SK-N-SH treated with all-trans-retinoic acid at 6 μM for 48 hours (cell line): ENCODE results near the gene TRPM2.
"Not testable (repeated sequence)": the region's sequence is repeated elsewhere in the genome, so short reads cannot be mapped to it uniquely, and the experiment has no call there.

Experiments used
- ATAC-seq: fragments of 200-7000 bp; cut with Tn5 transposase; 3 replicates; pipeline ENCODE4 v1.9.1; 2020; ENCODE audit warnings: mild to moderate bottlenecking, moderate library complexity
- ARNTL ChIP-seq: fragments of 450-650 bp; formaldehyde crosslinking; IDR thresholded peaks from 2 replicates; pipeline ENCODE4 v1.5.0; 2020; ENCODE audit warnings: low read depth, mild to moderate bottlenecking, moderate library complexity, borderline replicate concordance
- BACH2 ChIP-seq: fragments of 250-450 bp; sonication (Bioruptor Pico); IDR thresholded peaks from 2 replicates; pipeline ENCODE4 v1.9.0; 2021; ENCODE audit warnings: mild to moderate bottlenecking, borderline replicate concordance
- CSDC2 ChIP-seq: fragments of 250-450 bp; sonication (Bioruptor Pico); IDR thresholded peaks from 2 replicates; pipeline ENCODE4 v1.5.0; 2020; ENCODE audit warnings: mild to moderate bottlenecking, moderate library complexity
- ESRRG ChIP-seq: fragments of 250-450 bp; sonication (Bioruptor Pico); IDR thresholded peaks from 2 replicates; pipeline ENCODE4 v1.6.1; 2021; ENCODE audit warnings: mild to moderate bottlenecking
- GLIS3 ChIP-seq: fragments of 250-450 bp; sonication (Bioruptor Pico); IDR thresholded peaks from 2 replicates; pipeline ENCODE4 v1.5.0; 2020; ENCODE audit warnings: mild to moderate bottlenecking, moderate library complexity
- ISL1 ChIP-seq: fragments of 250-450 bp; sonication (Bioruptor Pico); IDR thresholded peaks from 2 replicates; pipeline ENCODE4 v2.1.2; 2022; ENCODE audit warnings: mild to moderate bottlenecking, moderate library complexity
- OSR1 ChIP-seq: fragments of 250-450 bp; sonication (Bioruptor Pico); IDR thresholded peaks from 2 replicates; pipeline ENCODE4 v1.8.0; 2022; ENCODE audit warnings: moderate library complexity, mild to moderate bottlenecking, inconsistent platforms
- POU6F1 ChIP-seq: fragments of 250-450 bp; sonication (Bioruptor Pico); IDR thresholded peaks from 2 replicates; pipeline ENCODE4 v1.8.0; 2021; ENCODE audit warnings: low read depth, mild to moderate bottlenecking, moderate library complexity, borderline replicate concordance
- PPARA ChIP-seq: fragments of 250-450 bp; sonication (Bioruptor Pico); IDR thresholded peaks from 2 replicates; pipeline ENCODE4 v1.5.0; 2020; ENCODE audit warnings: mild to moderate bottlenecking, borderline replicate concordance
- RARB ChIP-seq: fragments of 250-450 bp; sonication (Bioruptor Pico); IDR thresholded peaks from 2 replicates; pipeline ENCODE4 v1.8.0; 2021; ENCODE audit warnings: mild to moderate bottlenecking, moderate library complexity
- TOX ChIP-seq: fragments of 250-450 bp; sonication (Bioruptor Pico); IDR thresholded peaks from 2 replicates; pipeline ENCODE4 v1.8.0; 2021; ENCODE audit warnings: mild to moderate bottlenecking, moderate library complexity, borderline replicate concordance
- ZC3H10 ChIP-seq: fragments of 250-450 bp; sonication (Bioruptor Pico); IDR thresholded peaks from 2 replicates; pipeline ENCODE4 v1.5.1; 2021; ENCODE audit warnings: mild to moderate bottlenecking, moderate library complexity
- ZFP3 ChIP-seq: fragments of 250-450 bp; sonication (Bioruptor Pico); IDR thresholded peaks from 2 replicates; pipeline ENCODE4 v1.5.0; 2020; ENCODE audit warnings: mild to moderate bottlenecking, moderate library complexity
- ZNF565 ChIP-seq: fragments of 450-650 bp; formaldehyde crosslinking; conservative IDR thresholded peaks from 2 replicates; pipeline ENCODE4 v1.5.0; 2020; ENCODE audit warnings: low read depth, mild to moderate bottlenecking, moderate library complexity
- ZNF70 ChIP-seq: fragments of 450-650 bp; formaldehyde crosslinking; IDR thresholded peaks from 2 replicates; pipeline ENCODE4 v1.5.0; 2020; ENCODE audit warnings: mild to moderate bottlenecking, moderate library complexity
- ZNF8 ChIP-seq: fragments of 450-650 bp; formaldehyde crosslinking; IDR thresholded peaks from 2 replicates; pipeline ENCODE4 v1.5.0; 2020; ENCODE audit warnings: mild to moderate bottlenecking, moderate library complexity
- TF ChIP-seq, protein P1 (sequence below): fragments of 250-450 bp; sonication (Bioruptor Pico); IDR thresholded peaks from 2 replicates; pipeline ENCODE4 v1.5.0; 2020; ENCODE audit warnings: mild to moderate bottlenecking, moderate library complexity
- TF ChIP-seq, protein P2 (sequence below): fragments of 250-450 bp; sonication (Bioruptor Pico); IDR thresholded peaks from 2 replicates; pipeline ENCODE4 v1.5.1; 2020; ENCODE audit warnings: low read depth, mild to moderate bottlenecking, moderate library complexity
- TF ChIP-seq, protein P3 (sequence below): fragments of 250-450 bp; sonication (Bioruptor Pico); IDR thresholded peaks from 2 replicates; pipeline ENCODE4 v1.5.1; 2021; ENCODE audit warnings: mild to moderate bottlenecking, moderate library complexity

The TRPM2 gene

GRCh38 chr21:44357064-44357837 is 3.8 kb downstream of the TRPM2 start (continued):
- TF ChIP-seq ZC3H10 (CRISPR knock-in tag) (no peak), BACH2 (CRISPR knock-in tag) (no peak), ZNF8 (CRISPR knock-in tag) (no peak)

DNA sequence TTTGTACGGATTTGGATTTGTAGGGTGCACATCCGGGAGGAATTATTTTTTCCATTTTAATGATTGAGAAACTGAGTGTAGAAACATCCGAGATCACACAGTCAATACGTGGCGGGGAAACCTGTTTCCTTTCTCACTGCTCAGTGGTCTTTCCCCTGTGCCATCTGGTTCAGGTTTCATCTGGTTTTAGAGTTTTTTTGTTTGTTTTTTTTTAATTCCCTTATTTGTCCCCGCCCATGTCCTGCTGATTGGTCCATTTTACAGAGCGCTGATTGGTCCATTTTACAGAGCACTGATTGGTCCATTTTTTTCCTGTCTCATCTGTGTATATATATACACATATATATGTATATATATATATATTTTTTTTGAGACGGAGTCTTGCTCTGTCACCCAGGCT is 6.0 kb downstream of the TRPM2 start:
- TF ChIP-seq ZC3H10 (CRISPR knock-in tag) (no peak), CSDC2 (CRISPR knock-in tag) (no peak), ZNF8 (CRISPR knock-in tag) (no peak), ZNF565 (CRISPR knock-in tag) (no peak), OSR1 (CRISPR knock-in tag) (no peak), PPARA (no peak), BACH2 (CRISPR knock-in tag) (no peak), POU6F1 (CRISPR knock-in tag) (no peak), ARNTL (CRISPR knock-in tag) (no peak), TOX (CRISPR knock-in tag) (no peak), GLIS3 (CRISPR knock-in tag) (no peak), ZFP3 (no peak)
- TF ChIP-seq, protein P1, sequence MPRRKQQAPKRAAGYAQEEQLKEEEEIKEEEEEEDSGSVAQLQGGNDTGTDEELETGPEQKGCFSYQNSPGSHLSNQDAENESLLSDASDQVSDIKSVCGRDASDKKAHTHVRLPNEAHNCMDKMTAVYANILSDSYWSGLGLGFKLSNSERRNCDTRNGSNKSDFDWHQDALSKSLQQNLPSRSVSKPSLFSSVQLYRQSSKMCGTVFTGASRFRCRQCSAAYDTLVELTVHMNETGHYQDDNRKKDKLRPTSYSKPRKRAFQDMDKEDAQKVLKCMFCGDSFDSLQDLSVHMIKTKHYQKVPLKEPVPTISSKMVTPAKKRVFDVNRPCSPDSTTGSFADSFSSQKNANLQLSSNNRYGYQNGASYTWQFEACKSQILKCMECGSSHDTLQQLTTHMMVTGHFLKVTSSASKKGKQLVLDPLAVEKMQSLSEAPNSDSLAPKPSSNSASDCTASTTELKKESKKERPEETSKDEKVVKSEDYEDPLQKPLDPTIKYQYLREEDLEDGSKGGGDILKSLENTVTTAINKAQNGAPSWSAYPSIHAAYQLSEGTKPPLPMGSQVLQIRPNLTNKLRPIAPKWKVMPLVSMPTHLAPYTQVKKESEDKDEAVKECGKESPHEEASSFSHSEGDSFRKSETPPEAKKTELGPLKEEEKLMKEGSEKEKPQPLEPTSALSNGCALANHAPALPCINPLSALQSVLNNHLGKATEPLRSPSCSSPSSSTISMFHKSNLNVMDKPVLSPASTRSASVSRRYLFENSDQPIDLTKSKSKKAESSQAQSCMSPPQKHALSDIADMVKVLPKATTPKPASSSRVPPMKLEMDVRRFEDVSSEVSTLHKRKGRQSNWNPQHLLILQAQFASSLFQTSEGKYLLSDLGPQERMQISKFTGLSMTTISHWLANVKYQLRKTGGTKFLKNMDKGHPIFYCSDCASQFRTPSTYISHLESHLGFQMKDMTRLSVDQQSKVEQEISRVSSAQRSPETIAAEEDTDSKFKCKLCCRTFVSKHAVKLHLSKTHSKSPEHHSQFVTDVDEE (CRISPR knock-in tag): no peak
- ATAC-seq: no peak

DNA sequence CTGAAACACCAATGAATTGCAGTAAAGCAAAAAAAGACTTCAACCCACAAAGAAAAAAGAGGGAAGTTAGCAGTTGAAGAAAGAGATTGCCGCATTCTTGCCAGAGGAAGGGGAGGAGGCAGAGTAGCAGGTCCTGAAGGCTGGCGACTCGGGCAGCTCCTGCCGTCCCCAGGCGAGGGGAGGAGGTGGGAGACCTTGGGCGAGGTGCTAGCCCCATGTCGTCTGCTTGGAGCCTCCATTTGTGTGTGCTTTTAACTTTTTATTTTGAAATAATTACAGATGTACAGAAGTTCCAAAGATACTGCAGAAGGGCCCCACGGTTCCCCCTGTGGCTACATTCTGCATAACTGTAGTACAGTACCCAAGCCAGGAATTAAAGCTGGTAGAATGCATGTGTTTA is 6.7 kb downstream of the TRPM2 start:
- peak; percentile 63 for ATAC-seq
- TF ChIP-seq RARB (CRISPR knock-in tag) (no peak), ARNTL (CRISPR knock-in tag) (no peak), PPARA (no peak), ZNF70 (CRISPR knock-in tag) (no peak), POU6F1 (CRISPR knock-in tag) (no peak), GLIS3 (CRISPR knock-in tag) (no peak), BACH2 (CRISPR knock-in tag) (no peak)
- TF ChIP-seq, protein P2, sequence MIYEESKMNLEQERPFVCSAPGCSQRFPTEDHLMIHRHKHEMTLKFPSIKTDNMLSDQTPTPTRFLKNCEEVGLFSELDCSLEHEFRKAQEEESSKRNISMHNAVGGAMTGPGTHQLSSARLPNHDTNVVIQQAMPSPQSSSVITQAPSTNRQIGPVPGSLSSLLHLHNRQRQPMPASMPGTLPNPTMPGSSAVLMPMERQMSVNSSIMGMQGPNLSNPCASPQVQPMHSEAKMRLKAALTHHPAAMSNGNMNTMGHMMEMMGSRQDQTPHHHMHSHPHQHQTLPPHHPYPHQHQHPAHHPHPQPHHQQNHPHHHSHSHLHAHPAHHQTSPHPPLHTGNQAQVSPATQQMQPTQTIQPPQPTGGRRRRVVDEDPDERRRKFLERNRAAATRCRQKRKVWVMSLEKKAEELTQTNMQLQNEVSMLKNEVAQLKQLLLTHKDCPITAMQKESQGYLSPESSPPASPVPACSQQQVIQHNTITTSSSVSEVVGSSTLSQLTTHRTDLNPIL (CRISPR knock-in tag): no peak
- TF ChIP-seq, all 23 proteins: peak for 0

GRCh38 chr21:44361903-44362302 is 8.5 kb downstream of the TRPM2 start:
- ATAC-seq: not testable (repeated sequence)

GRCh38 chr21:44363278-44363677 is 9.9 kb downstream of the TRPM2 start:
- no peak for ATAC-seq
- TF ChIP-seq, protein P3, sequence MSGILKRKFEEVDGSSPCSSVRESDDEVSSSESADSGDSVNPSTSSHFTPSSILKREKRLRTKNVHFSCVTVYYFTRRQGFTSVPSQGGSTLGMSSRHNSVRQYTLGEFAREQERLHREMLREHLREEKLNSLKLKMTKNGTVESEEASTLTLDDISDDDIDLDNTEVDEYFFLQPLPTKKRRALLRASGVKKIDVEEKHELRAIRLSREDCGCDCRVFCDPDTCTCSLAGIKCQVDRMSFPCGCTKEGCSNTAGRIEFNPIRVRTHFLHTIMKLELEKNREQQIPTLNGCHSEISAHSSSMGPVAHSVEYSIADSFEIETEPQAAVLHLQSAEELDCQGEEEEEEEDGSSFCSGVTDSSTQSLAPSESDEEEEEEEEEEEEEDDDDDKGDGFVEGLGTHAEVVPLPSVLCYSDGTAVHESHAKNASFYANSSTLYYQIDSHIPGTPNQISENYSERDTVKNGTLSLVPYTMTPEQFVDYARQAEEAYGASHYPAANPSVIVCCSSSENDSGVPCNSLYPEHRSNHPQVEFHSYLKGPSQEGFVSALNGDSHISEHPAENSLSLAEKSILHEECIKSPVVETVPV (CRISPR knock-in tag): no peak
- TF ChIP-seq ZFP3 (no peak), ZNF565 (CRISPR knock-in tag) (no peak), ISL1 (no peak), RARB (CRISPR knock-in tag) (no peak), ESRRG (CRISPR knock-in tag) (no peak), OSR1 (CRISPR knock-in tag) (no peak)
